ENCODE measurements around the gene EFNA4. TPM values are rescaled to one million over a fixed set of nuclear protein-coding genes. Genes with fewer than 3 reads are reported as not detected.

Gene EFNA4
- total RNA-seq, 1 experiment from 2014 or later, result 36.7 TPM

GRCh38 chr1:155108296-155108695, 44.8 kb downstream of the EFNA4 start:
- ChIA-PET CTCF (no interaction called here), POLR2A (ENCODE audit: unreplicated experiment) (no interaction called here)
- Histone ChIP-seq H3K9ac (ENCODE audit: low read length) (no peak overlapping the region), H3K9me2 (replicated peaks; ENCODE audit: low read length) (no peaks in the 10 kb centered on the region), H3K4me1 (ENCODE audit: insufficient read depth, low read length) (no peaks in the 10 kb centered on the region), H3K79me2 (ENCODE audit: low read length) (no peaks in the 10 kb centered on the region), H4K20me1 (ENCODE audit: low read length) (no peaks in the 10 kb centered on the region), H3K27ac (ENCODE audit: low read length) (no peak overlapping the region), H3K9me3 (ENCODE audit: low read length) (no peaks in the 10 kb centered on the region), H3K4me3 (ENCODE audit: low read length) (no peak overlapping the region), H3K27me3 (ENCODE audit: low read length) (no peaks in the 10 kb centered on the region), H3F3A (ENCODE audit: low read length, unreplicated experiment) (no peaks in the 10 kb centered on the region), H2AFZ (ENCODE audit: low read length) (no peak overlapping the region), H3K36me3 (ENCODE audit: low read depth, low read length) (no peaks in the 10 kb centered on the region), H3K4me2 (ENCODE audit: low read length) (no peak overlapping the region)
- no TSS peak for BruUV-seq (replicated peaks)
- no peak for ATAC-seq
- TF ChIP-seq EZH2phosphoT487 (IDR thresholded peaks at IDR 0.05; ENCODE audit: borderline replicate concordance, low read length), result no peak
- TF ChIP-seq EZH2 (IDR thresholded peaks at IDR 0.05; ENCODE audit: low read length, unreplicated experiment), result no peak
- no peak for TF ChIP-seq CTCF (conservative IDR thresholded peaks at IDR 0.05; ENCODE audit: low read depth, low read length)
- DNase-seq, result no peak
- intact Hi-C loops (cut with micrococcal nuclease), result no loop called here

GRCh38 chr1:155110381-155110780, 46.8 kb downstream of the EFNA4 start:
- CTCF ChIA-PET, result interaction anchor here (0.5 kb wide), 1 partner anchor 13 kb away, joined by 3 read pairs; no protein-coding TSS in a partner anchor
- Histone ChIP-seq H3K9ac (ENCODE audit: low read length) (no peak overlapping the region), H3K79me2 (ENCODE audit: low read length) (no peaks in the 10 kb centered on the region), H4K20me1 (ENCODE audit: low read length) (no peaks in the 10 kb centered on the region), H3K4me2 (ENCODE audit: low read length) (no peak overlapping the region), H3K4me3 (ENCODE audit: low read length) (no peak overlapping the region), H3K27ac (ENCODE audit: low read length) (no peak overlapping the region), H3F3A (ENCODE audit: low read length, unreplicated experiment) (no peaks in the 10 kb centered on the region), H3K9me3 (ENCODE audit: low read length) (no peaks in the 10 kb centered on the region), H3K36me3 (ENCODE audit: low read depth, low read length) (no peaks in the 10 kb centered on the region), H2AFZ (ENCODE audit: low read length) (no peak overlapping the region), H3K4me1 (ENCODE audit: insufficient read depth, low read length) (no peaks in the 10 kb centered on the region), H3K27me3 (ENCODE audit: low read length) (no peaks in the 10 kb centered on the region), H3K9me2 (replicated peaks; ENCODE audit: low read length) (no peaks in the 10 kb centered on the region)
- DNase-seq (no peak), ATAC-seq (no peak)
- POLR2A ChIA-PET (ENCODE audit: unreplicated experiment), result no interaction called here
- no TSS peak for BruUV-seq (replicated peaks)
- intact Hi-C loops (cut with micrococcal nuclease), result no loop called here
- TF ChIP-seq EZH2phosphoT487 (IDR thresholded peaks at IDR 0.05; ENCODE audit: borderline replicate concordance, low read length) (no peak), EZH2 (IDR thresholded peaks at IDR 0.05; ENCODE audit: low read length, unreplicated experiment) (no peak), CTCF (conservative IDR thresholded peaks at IDR 0.05; ENCODE audit: low read depth, low read length) (no peak)

GRCh38 chr1:155110826-155111225, 47.3 kb downstream of the EFNA4 start:
- ATAC-seq, result no peak
- H3F3A ChIP-seq (ENCODE audit: low read length, unreplicated experiment), result no peaks in the 10 kb centered on the region
- no peak overlapping the region for H3K4me2 ChIP-seq (ENCODE audit: low read length)
- POLR2A ChIA-PET (ENCODE audit: unreplicated experiment), result no interaction called here
- CTCF ChIA-PET, result interaction anchor here (0.5 kb wide), 1 partner anchor 14 kb away, joined by 3 read pairs; no protein-coding TSS in a partner anchor
- H3K4me1 ChIP-seq (ENCODE audit: insufficient read depth, low read length), result no peaks in the 10 kb centered on the region
- H4K20me1 ChIP-seq (ENCODE audit: low read length), result no peaks in the 10 kb centered on the region
- no peaks in the 10 kb centered on the region for H3K9me3 ChIP-seq (ENCODE audit: low read length)
- no peak overlapping the region for H2AFZ ChIP-seq (ENCODE audit: low read length)
- no peak overlapping the region for H3K4me3 ChIP-seq (ENCODE audit: low read length)
- intact Hi-C loops (cut with micrococcal nuclease), result no loop called here
- no peak overlapping the region for H3K9ac ChIP-seq (ENCODE audit: low read length)
- H3K36me3 ChIP-seq (ENCODE audit: low read depth, low read length), result no peaks in the 10 kb centered on the region
- DNase-seq, result no peak
- H3K79me2 ChIP-seq (ENCODE audit: low read length), result no peaks in the 10 kb centered on the region
- H3K27me3 ChIP-seq (ENCODE audit: low read length), result no peaks in the 10 kb centered on the region
- no peaks in the 10 kb centered on the region for H3K9me2 ChIP-seq (replicated peaks; ENCODE audit: low read length)
- BruUV-seq (replicated peaks), result no TSS peak
- H3K27ac ChIP-seq (ENCODE audit: low read length), result no peak overlapping the region
- no peak for TF ChIP-seq EZH2phosphoT487 (IDR thresholded peaks at IDR 0.05; ENCODE audit: borderline replicate concordance, low read length)
- no peak for TF ChIP-seq EZH2 (IDR thresholded peaks at IDR 0.05; ENCODE audit: low read length, unreplicated experiment)
- no peak for TF ChIP-seq CTCF (conservative IDR thresholded peaks at IDR 0.05; ENCODE audit: low read depth, low read length)

All from PC-3 (cell line).